A549 (cell line): ENCODE measurements around the gene PTBP2. TPM values are rescaled to one million over a fixed set of nuclear protein-coding genes. Genes with fewer than 3 reads are reported as not detected.

Experiments used
- ATAC-seq, 2 experiments: fragments of 200-7000 bp in 1 of 2; fragments of >200 bp in 1 of 2; cut with Nextera tagmentation in 1 of 2; cut with Tn5 transposase in 1 of 2; 3 replicates each; pipeline versions ENCODE4 v1.8.0 to v1.9.1; 2018 to 2020; ENCODE audit warnings: mild to moderate bottlenecking in 1 of 2, moderate library complexity in 1 of 2
- CTCF ChIA-PET: fragments of 300-600 bp; sonication (Branson Sonifier 250); formaldehyde crosslinking; extraction: SDS; loops from one replicate; lab custom pipeline; 2021; ENCODE audit warnings: antibody characterized with exemption, inconsistent platforms; lab: Yijun Ruan, JAX
- POLR2A ChIA-PET: fragments of 350-600 bp; formaldehyde crosslinking; extraction: SDS; loops from one replicate; lab custom pipeline; 2021; ENCODE audit warnings: antibody characterized with exemption, inconsistent platforms; lab: Yijun Ruan, JAX
- DNase-seq, 2 experiments: peaks; one replicate each; pipeline versions ENCODE4 v3.0.0 to v3.0.0-alpha.2; 2011 to 2016; ENCODE audit warnings: low read depth in 1 of 2, low spot score in 1 of 2
- FAIRE-seq: peaks from 2 replicates; lab custom pipeline; 2011; peaks lifted over from hg19 to GRCh38; lab: Jason Lieb, UNC
- H3K27ac ChIP-seq, 2 experiments: fragments of >200 bp; sonication (Bioruptor Twin); formaldehyde crosslinking; 3 replicates each; pipeline ENCODE4 v1.5.1; 2016 to 2017
- H3K4me1 ChIP-seq: fragments of >200 bp; sonication (Bioruptor Twin); formaldehyde crosslinking; 3 replicates; pipeline ENCODE4 v1.6.1; 2016
- H3K4me2 ChIP-seq: fragments of >200 bp; sonication (Bioruptor Twin); formaldehyde crosslinking; 3 replicates; pipeline ENCODE4 v1.6.1; 2016
- H3K4me3 ChIP-seq: fragments of >200 bp; sonication (Bioruptor Twin); formaldehyde crosslinking; 3 replicates; pipeline ENCODE4 v1.5.1; 2016
- H3K9me3 ChIP-seq: fragments of >200 bp; sonication (Bioruptor Twin); formaldehyde crosslinking; 3 replicates; pipeline ENCODE4 v1.6.1; 2016
- ATOH8 ChIP-seq: fragments of 250-450 bp; sonication (Bioruptor Pico); IDR thresholded peaks from 2 replicates; pipeline ENCODE4 v1.5.0; 2020; ENCODE audit warnings: low read depth, mild to moderate bottlenecking, moderate library complexity
- CBX8 ChIP-seq: fragments of 200-600 bp; sonication (generic); IDR thresholded peaks from 2 replicates; pipeline ENCODE4 v1.6.1; 2016
- CEBPB ChIP-seq, 2 experiments: fragments of >200 bp in 1 of 2; sonication (Bioruptor Twin) in 1 of 2; formaldehyde crosslinking in 1 of 2; IDR thresholded peaks; 2 replicates each; pipeline ENCODE4 v1.6.1; 2012 to 2016
- EHMT2 ChIP-seq: fragments of 200-600 bp; sonication (generic); IDR thresholded peaks from 2 replicates; pipeline ENCODE4 v1.6.1; 2016; ENCODE audit warnings: antibody characterized with exemption, low read depth, mild to moderate bottlenecking, moderate library complexity
- EP300 ChIP-seq, 2 experiments: fragments of >200 bp; sonication (Bioruptor Twin); formaldehyde crosslinking; IDR thresholded peaks; 2 replicates in 1 of 2; 3 replicates in 1 of 2; pipeline ENCODE4 v1.6.1; 2016 to 2017
- ESRRA ChIP-seq: fragments of 150-350 bp; IDR thresholded peaks from 2 replicates; pipeline ENCODE4 v1.6.1; 2014; ENCODE audit warnings: mild to moderate bottlenecking, low read length, borderline replicate concordance
- HES2 ChIP-seq: fragments of >200 bp; sonication (Bioruptor Twin); formaldehyde crosslinking; IDR thresholded peaks from 2 replicates; pipeline ENCODE4 v1.6.1; 2016
- HOXB13 ChIP-seq: fragments of 250-450 bp; sonication (Bioruptor Pico); IDR thresholded peaks from 2 replicates; pipeline ENCODE4 v1.5.0; 2020; ENCODE audit warnings: low read depth, mild to moderate bottlenecking, moderate library complexity
- KDM1A ChIP-seq: fragments of 200-600 bp; sonication (generic); IDR thresholded peaks from 2 replicates; pipeline ENCODE4 v1.6.1; 2016; ENCODE audit warnings: low read depth, mild to moderate bottlenecking
- KDM5A ChIP-seq: fragments of 200-600 bp; sonication (generic); IDR thresholded peaks from 2 replicates; pipeline ENCODE4 v1.6.1; 2016; ENCODE audit warnings: antibody characterized with exemption, mild to moderate bottlenecking
- MAX ChIP-seq: IDR thresholded peaks from 2 replicates; pipeline ENCODE4 v1.6.1; 2012
- NFE2L2 ChIP-seq: fragments of 150-350 bp; conservative IDR thresholded peaks from 2 replicates; pipeline ENCODE4 v1.6.1; 2014; ENCODE audit warnings: low read length
- NPAS2 ChIP-seq: fragments of 250-450 bp; sonication (Bioruptor Pico); IDR thresholded peaks from 2 replicates; pipeline ENCODE4 v1.8.0; 2022; ENCODE audit warnings: mild to moderate bottlenecking, moderate library complexity, borderline replicate concordance
- NR3C1 ChIP-seq: fragments of >200 bp; sonication (Bioruptor Twin); formaldehyde crosslinking; IDR thresholded peaks from 3 replicates; pipeline ENCODE4 v1.6.1; 2017
- POLR2A ChIP-seq: IDR thresholded peaks from 2 replicates; pipeline ENCODE4 v1.6.1; 2012; ENCODE audit warnings: mild to moderate bottlenecking, low read length
- RAD21 ChIP-seq, 2 experiments: fragments of >200 bp in 1 of 2; sonication (Bioruptor Twin) in 1 of 2; formaldehyde crosslinking in 1 of 2; IDR thresholded peaks in 1 of 2; conservative IDR thresholded peaks in 1 of 2; 2 replicates in 1 of 2; 3 replicates in 1 of 2; pipeline ENCODE4 v1.6.1; 2012 to 2018; ENCODE audit warnings: inconsistent platforms in 1 of 2
- TFCP2L1 ChIP-seq: fragments of 250-450 bp; sonication (Bioruptor Pico); IDR thresholded peaks from 2 replicates; pipeline ENCODE4 v1.5.0; 2021; ENCODE audit warnings: mild to moderate bottlenecking
- TP53 ChIP-seq: fragments of 250-450 bp; sonication (Bioruptor Pico); IDR thresholded peaks from 2 replicates; pipeline ENCODE4 v1.5.0; 2021; ENCODE audit warnings: mild to moderate bottlenecking, moderate library complexity
- USF2 ChIP-seq: fragments of 450-650 bp; IDR thresholded peaks from 2 replicates; pipeline ENCODE4 v1.6.1; 2014; ENCODE audit warnings: antibody characterized with exemption
- ZC3H11A ChIP-seq: fragments of 450-650 bp; IDR thresholded peaks from 2 replicates; pipeline ENCODE4 v1.6.1; 2014; ENCODE audit warnings: antibody characterized with exemption, mild to moderate bottlenecking
- ZFP36 ChIP-seq: fragments of 450-650 bp; IDR thresholded peaks from 2 replicates; pipeline ENCODE4 v1.6.1; 2014; ENCODE audit warnings: borderline replicate concordance; ENCODE audit not compliant: partially characterized antibody
- ZNF302 ChIP-seq: fragments of 250-450 bp; sonication (Bioruptor Pico); IDR thresholded peaks from 2 replicates; pipeline ENCODE4 v1.9.0; 2021; ENCODE audit warnings: inconsistent platforms, mild to moderate bottlenecking, moderate library complexity
- WGBS: methylation state at CpG from one replicate; pipeline ENCODE4 v1.1.6; 2017; ENCODE audit errors: missing lambda C conversion rate; 5-methylcytosine and 5-hydroxymethylcytosine counted together
- polyA plus RNA-seq, 4 experiments: library from polyadenylated mRNA; depleted of rRNA in 3 of 4; stranded (reverse); fragments of >200 nt; fragmentation: RNase III in 1 of 4; extraction: RNeasy Plus Mini Kit Qiagen cat#74134 plus additional on column Dnase treatment in 1 of 4; gene quantifications; 2 replicates in 3 of 4; 3 replicates in 1 of 4; pipeline ENCODE4 v1.2.3, GENCODE V29; 2011 to 2017

PTBP2 gene
- polyA plus RNA-seq, 2 of the 4 experiments (the other 2 are of a cell fraction): 6.1 to 20.2 TPM

- no peak for TF ChIP-seq RAD21 (conservative IDR thresholded peaks at IDR 0.05 in 1 of 2, IDR thresholded peaks at IDR 0.05 in 1 of 2)
These were observed 6.7 kb upstream of the PTBP2 start (continued) for GRCh38 chr1:96714881-96715280.

- 23% methylated on average over 1 of the region's 1 CpG for WGBS
- Histone ChIP-seq H3K4me2 (no peak overlapping the region), H3K9me3 (no peaks in the 10 kb centered on the region), H3K27ac (no peak overlapping the region), H3K4me1 (no peaks in the 10 kb centered on the region), H3K4me3 (no peak overlapping the region)
- ATAC-seq (no peak), FAIRE-seq (no peak), DNase-seq (no peak)
- POLR2A ChIA-PET: no interaction called here
- CTCF ChIA-PET: no interaction called here
- TF ChIP-seq CEBPB (IDR thresholded peaks at IDR 0.05) (no peak), TP53 (CRISPR knock-in tag) (no peak), CBX8 (no peak), NR3C1 (no peak), KDM5A (no peak), MAX (no peak), NPAS2 (CRISPR knock-in tag) (no peak), HES2 (no peak), KDM1A (no peak), HOXB13 (CRISPR knock-in tag) (no peak), ESRRA (no peak), ZNF302 (CRISPR knock-in tag) (no peak), RAD21 (conservative IDR thresholded peaks at IDR 0.05 in 1 of 2, IDR thresholded peaks at IDR 0.05 in 1 of 2) (no peak), EHMT2 (no peak), TFCP2L1 (no peak), ZFP36 (no peak)
These were observed 6.1 kb upstream of the PTBP2 start for GRCh38 chr1:96715482-96715881.

GRCh38 chr1:96721053-96721415 is 550 bp upstream of the PTBP2 start:
- ChIA-PET CTCF (no interaction called here), POLR2A (no interaction called here)
- no peak for TF ChIP-seq USF2
- no peak for TF ChIP-seq EP300 (IDR thresholded peaks at IDR 0.05)
- TF ChIP-seq ATOH8 (CRISPR knock-in tag): no peak
- no peak for TF ChIP-seq ZC3H11A
- no peak for TF ChIP-seq POLR2A
- TF ChIP-seq NFE2L2: no peak
- DNase-seq (no peak), ATAC-seq (peak in 1 of 2 experiments; percentile 9; a peak in 2 of 6 replicates), FAIRE-seq (no peak)
- WGBS: 29% methylated on average over 6 of the region's 6 CpGs
- Histone ChIP-seq H3K27ac (peak overlapping the region; percentile 97 to 98), H3K4me3 (peak overlapping the region; percentile 98), H3K4me1 (peaks cover 6% of the 10 kb centered on the region; the same call in 2 of the 3 replicates), H3K4me2 (peak overlapping the region; percentile 83), H3K9me3 (no peaks in the 10 kb centered on the region)
